Activated CD4-positive, alpha-beta T cell treated with anti-CD3 and anti-CD28 coated beads for 36 hours (primary cell): ENCODE data around the gene PNMA8C. TPM values are rescaled to one million over a fixed set of nuclear protein-coding genes. Genes with fewer than 3 reads are reported as not detected.
"Not testable (repeated sequence)": the region's sequence is repeated elsewhere in the genome, so short reads cannot be mapped to it uniquely, and the experiment has no call there.

Source experiments
- ATAC-seq: fragments of 200-7000 bp; cut with Tn5 transposase; one replicate; pipeline ENCODE4 v1.10.0; 2021; ENCODE audit warnings: mild to moderate bottlenecking, moderate library complexity
- CTCF ChIA-PET: fragments of 350-600 bp; sonication (Branson Sonifier 250); formaldehyde crosslinking; loops from one replicate; lab custom pipeline; 2021; ENCODE audit warnings: antibody characterized with exemption; lab: Charles Lee
- POLR2A ChIA-PET: fragments of 350-600 bp; sonication (Branson Sonifier 250); formaldehyde crosslinking; loops from one replicate; lab custom pipeline; 2021; ENCODE audit warnings: antibody characterized with exemption, inconsistent platforms; lab: Charles Lee
- DNase-seq: peaks from one replicate; pipeline ENCODE4 v3.0.0-alpha.2; 2020
- H3K27ac Mint-ChIP-seq: one replicate; pipeline ENCODE4 v1.8.0; 2021; ENCODE audit warnings: mixed read lengths
- H3K27me3 Mint-ChIP-seq: one replicate; pipeline ENCODE4 v1.8.0; 2021; ENCODE audit warnings: mixed read lengths
- H3K36me3 Mint-ChIP-seq: one replicate; pipeline ENCODE4 v1.8.0; 2021; ENCODE audit warnings: low read depth, mixed read lengths
- H3K4me1 Mint-ChIP-seq: one replicate; pipeline ENCODE4 v1.8.0; 2021; ENCODE audit warnings: mixed read lengths
- H3K4me3 Mint-ChIP-seq: one replicate; pipeline ENCODE4 v1.8.0; 2021; ENCODE audit warnings: mild to moderate bottlenecking, moderate library complexity, mixed read lengths
- H3K9me3 Mint-ChIP-seq: one replicate; pipeline ENCODE4 v1.8.0; 2021; ENCODE audit warnings: low read depth, mixed read lengths
- intact Hi-C, 2 experiments: fragments of 100-400 bp; cut with DNase I in 1 of 2; cut with micrococcal nuclease in 1 of 2; formaldehyde crosslinking; loops; one replicate each; pipeline versions ENCODE4 v1.14.2 to v1.15.1; 2022 to 2024; cut with DNase I, micrococcal nuclease
- total RNA-seq, 2 experiments: library from RNA; stranded (reverse); gene quantifications; one replicate each; pipeline ENCODE4 v1.2.3, GENCODE V29; 2021

PNMA8C gene
- total RNA-seq, 2 experiments from 2014 or later: not detected

DNA sequence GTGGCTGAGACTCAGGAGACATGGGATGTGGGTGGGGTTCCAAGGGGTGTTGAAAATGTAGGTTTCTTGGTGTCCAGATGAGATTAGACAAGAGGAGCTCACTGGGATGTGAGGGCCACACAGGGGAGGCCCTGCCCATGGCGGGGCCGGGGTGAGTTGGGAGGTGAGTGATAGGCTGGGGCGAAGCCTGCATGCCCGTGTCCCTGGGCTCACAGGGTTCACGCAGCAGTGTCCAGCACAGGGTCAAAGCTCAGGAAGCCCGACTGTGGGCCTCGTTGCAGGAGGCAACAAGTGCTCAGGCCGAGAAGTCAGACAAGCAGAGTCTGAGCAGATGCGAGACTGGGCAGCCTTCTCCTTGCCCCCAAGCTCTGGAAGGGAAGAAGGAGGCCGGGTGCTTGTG, 42.6 kb downstream of the PNMA8C start:
- intact Hi-C loops: no loop called here
- DNase-seq (no peak), ATAC-seq (no peak)
- ChIA-PET CTCF (interaction anchor here (1.0 to 2.7 kb wide), 2 partner anchors 9 to 16 kb away, joined by 3 to 7 read pairs; no protein-coding TSS in a partner anchor), POLR2A (interaction anchor here (0.9 kb wide), 1 partner anchor 214 kb away, joined by 3 read pairs; no protein-coding TSS in a partner anchor)
- H3K9me3 Mint-ChIP-seq: no peaks in the 10 kb centered on the region
- H3K4me1 Mint-ChIP-seq: no peaks in the 10 kb centered on the region
- H3K36me3 Mint-ChIP-seq: peaks cover 56% of the 10 kb centered on the region
- no peak overlapping the region for H3K27ac Mint-ChIP-seq
- no peaks in the 10 kb centered on the region for H3K27me3 Mint-ChIP-seq
- H3K4me3 Mint-ChIP-seq: no peak overlapping the region

DNA sequence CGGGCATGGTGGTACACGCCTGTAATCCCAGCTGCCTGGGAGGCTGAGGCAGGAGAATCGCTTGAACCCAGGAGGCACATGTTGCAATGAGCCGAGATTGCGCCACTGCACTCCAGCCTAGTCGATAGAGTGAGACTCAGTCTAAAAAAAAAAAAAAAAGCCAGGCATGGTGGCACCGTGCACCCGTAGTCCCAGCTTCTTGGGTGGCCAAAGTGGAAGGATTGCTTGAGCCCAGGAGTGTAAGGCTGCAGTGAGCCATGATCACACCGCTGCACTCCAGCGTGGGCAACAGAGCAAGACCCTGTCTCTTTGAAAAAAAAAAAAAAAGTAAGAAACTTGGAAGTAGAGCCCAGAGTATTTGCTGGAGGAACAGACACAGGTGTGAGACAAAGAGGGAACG, 43.1 kb downstream of the PNMA8C start:
- H3K36me3 Mint-ChIP-seq: peaks cover 60% of the 10 kb centered on the region
- POLR2A ChIA-PET: no interaction called here

DNA sequence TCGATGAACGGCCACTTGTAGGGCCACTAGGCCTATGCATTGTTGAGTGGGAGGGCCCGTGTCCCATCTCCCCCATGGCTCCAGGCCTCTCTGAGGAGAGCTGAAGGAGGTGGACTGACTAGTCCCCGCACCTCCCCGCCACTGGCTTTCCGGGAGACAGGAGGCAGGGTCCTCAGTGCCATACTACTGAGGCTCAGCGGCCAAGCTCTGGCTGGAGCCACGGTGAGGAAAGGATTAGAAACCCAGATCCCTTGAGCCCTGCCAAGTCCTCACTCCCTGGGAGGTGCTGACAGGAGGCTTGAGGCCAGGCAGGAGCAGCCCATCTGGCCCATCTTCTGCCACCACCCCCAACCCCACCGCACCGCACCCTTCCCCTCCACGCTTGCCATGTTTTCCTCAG, 44.3 kb downstream of the PNMA8C start:
- Mint-ChIP-seq H3K9me3 (no peaks in the 10 kb centered on the region), H3K36me3 (peaks cover 61% of the 10 kb centered on the region), H3K27me3 (no peaks in the 10 kb centered on the region), H3K27ac (no peak overlapping the region), H3K4me1 (no peaks in the 10 kb centered on the region), H3K4me3 (no peak overlapping the region)
- POLR2A ChIA-PET: interaction anchor here (0.8 kb wide), 1 partner anchor 15 kb away, joined by 3 read pairs; no protein-coding TSS in a partner anchor
- intact Hi-C loops: no loop called here
- CTCF ChIA-PET: interaction anchor here (2.7 kb wide), 1 partner anchor 11 kb away, joined by 7 read pairs; no protein-coding TSS in a partner anchor
- ATAC-seq (no peak), DNase-seq (no peak)

More for the DNA sequence above, 43.1 kb downstream of the PNMA8C start:
- Mint-ChIP-seq H3K4me3 (no peak overlapping the region), H3K9me3 (no peaks in the 10 kb centered on the region), H3K27me3 (no peaks in the 10 kb centered on the region), H3K4me1 (no peaks in the 10 kb centered on the region), H3K27ac (no peak overlapping the region)
- CTCF ChIA-PET: interaction anchor here (0.7 to 2.7 kb wide), 3 partner anchors 10 to 103 kb away, joined by 3 to 7 read pairs (median 3); no protein-coding TSS in a partner anchor
- DNase-seq: no peak
- ATAC-seq: no peak
- intact Hi-C loops: no loop called here

DNA sequence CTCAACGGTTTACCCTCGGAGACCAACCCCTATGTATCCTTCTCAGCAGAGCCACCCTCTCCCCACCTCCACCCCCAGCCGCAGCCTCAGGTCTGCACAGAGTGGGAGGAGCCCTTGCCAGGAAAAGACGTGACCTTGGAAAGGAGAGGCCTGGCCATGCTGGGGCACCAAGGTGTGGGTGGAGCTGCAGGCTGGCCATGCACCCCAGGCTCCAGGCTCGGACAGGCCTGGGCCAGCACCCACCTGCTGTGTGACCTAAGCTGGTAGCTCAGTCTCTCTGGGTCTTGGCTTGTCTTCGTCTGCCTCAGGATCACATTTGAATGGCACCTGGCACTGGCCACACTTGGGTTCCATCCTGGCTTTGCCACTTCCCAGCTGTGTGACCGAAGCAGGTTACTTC, 44.9 kb downstream of the PNMA8C start:
- ATAC-seq (no peak), DNase-seq (no peak)
- ChIA-PET POLR2A (no interaction called here), CTCF (interaction anchor here (0.7 kb wide), 2 partner anchors 10 to 16 kb away, joined by 3 read pairs; no protein-coding TSS in a partner anchor)
- Mint-ChIP-seq H3K4me1 (no peaks in the 10 kb centered on the region), H3K27ac (no peak overlapping the region), H3K4me3 (no peak overlapping the region), H3K36me3 (peaks cover 58% of the 10 kb centered on the region), H3K9me3 (no peaks in the 10 kb centered on the region), H3K27me3 (no peaks in the 10 kb centered on the region)
- intact Hi-C loops: no loop called here

DNA sequence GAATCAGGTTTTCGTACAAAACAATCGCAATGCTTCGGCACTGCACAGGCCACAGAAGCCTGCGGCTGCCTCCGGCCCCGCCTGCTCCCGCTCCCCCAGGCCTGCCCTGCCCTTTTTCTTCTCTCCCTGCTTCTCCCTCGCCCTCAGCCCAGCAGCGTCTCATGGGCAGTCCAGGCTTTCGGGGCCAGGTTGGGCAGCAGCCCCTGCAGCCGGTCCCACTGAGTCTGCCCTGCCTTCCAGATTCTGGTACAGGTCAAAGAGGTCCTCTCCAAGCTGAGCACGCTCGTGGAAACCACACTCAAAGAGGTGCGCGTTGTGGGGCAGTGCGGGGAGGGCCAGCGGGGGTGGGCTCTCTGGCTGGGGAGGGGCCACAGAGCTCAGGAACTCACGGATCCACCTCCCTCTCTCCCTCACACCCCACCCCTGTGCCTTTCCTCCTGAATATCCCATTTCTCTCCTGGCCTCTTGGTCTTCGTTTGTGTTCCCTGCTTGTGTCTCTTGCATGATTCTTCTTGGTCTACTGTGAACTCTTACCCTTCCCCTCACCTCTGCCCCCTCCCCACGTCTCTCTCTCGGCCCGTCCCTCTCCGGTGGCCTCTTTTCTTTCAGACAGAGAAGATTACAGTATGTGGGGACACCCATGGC, 45.4 kb downstream of the PNMA8C start:
- Mint-ChIP-seq H3K4me3 (no peak overlapping the region), H3K4me1 (no peaks in the 10 kb centered on the region), H3K9me3 (no peaks in the 10 kb centered on the region), H3K27me3 (no peaks in the 10 kb centered on the region), H3K27ac (no peak overlapping the region), H3K36me3 (peaks cover 56% of the 10 kb centered on the region)
- no peak for ATAC-seq
- intact Hi-C loops: no loop called here
- CTCF ChIA-PET: interaction anchor here (0.7 to 1.4 kb wide), 3 partner anchors 9 to 16 kb away, joined by 3 read pairs; no protein-coding TSS in a partner anchor
- POLR2A ChIA-PET: no interaction called here
- DNase-seq: no peak

DNA sequence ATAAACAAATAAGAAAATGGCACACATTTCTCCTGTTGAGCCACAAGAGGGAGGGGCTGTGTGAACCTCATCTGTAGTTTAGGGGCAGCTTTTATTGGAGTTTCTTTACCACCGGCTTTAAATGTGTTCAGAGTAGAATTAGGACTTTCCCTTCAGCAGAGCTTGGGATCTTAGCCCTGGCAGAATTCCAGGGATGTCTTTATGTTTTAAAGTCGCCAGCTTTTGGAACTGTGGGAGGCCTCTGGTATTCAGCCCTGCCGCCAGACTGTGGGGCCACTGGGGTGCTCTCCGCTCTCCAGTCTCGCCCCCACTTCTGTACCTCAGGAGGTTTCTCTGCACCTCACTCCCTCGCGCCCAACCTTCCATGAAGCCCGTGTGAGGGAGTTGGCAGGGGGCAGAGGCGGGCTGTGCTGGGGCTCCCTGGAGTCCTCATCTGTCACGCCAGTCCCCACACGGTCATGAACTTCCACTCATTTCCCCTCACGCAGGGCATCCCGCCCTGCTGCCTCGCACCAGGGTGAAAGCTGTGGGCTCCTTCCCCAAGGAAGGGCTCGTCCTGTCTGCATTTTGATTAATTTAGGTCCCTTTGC, 46.9 kb downstream of the PNMA8C start:
- intact Hi-C loops: no loop called here
- H3K36me3 Mint-ChIP-seq: peaks cover 59% of the 10 kb centered on the region

DNA sequence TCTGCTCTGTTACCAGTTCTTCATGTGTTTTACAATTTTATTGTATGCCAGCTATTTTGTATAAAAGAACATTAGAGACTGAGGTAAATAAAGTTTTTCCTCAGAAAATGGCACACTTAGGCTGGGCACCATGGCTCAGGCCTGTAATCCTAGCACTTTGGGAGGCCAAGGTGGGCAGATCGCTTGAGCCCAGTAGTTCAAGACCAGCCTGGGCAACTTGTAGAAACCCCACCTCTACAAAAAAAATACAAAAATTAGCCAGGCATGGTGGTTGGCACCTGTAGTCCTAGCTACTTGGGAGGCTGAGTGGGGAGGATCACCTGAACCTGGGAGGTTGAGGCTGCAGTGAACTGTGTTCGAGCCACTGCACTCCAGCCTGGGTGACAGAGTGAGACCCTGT, 47.4 kb downstream of the PNMA8C start:
- no peaks in the 10 kb centered on the region for H3K27me3 Mint-ChIP-seq
- H3K9me3 Mint-ChIP-seq: no peaks in the 10 kb centered on the region
- no peaks in the 10 kb centered on the region for H3K4me1 Mint-ChIP-seq
- H3K36me3 Mint-ChIP-seq: peaks cover 62% of the 10 kb centered on the region
- H3K27ac Mint-ChIP-seq: no peak overlapping the region
- no peak overlapping the region for H3K4me3 Mint-ChIP-seq
- intact Hi-C loops: no loop called here
- DNase-seq: no peak
- ChIA-PET POLR2A (no interaction called here), CTCF (interaction anchor here (1.0 to 1.4 kb wide), 3 partner anchors 14 to 582 kb away, joined by 3 to 8 read pairs (median 4); no protein-coding TSS in a partner anchor)
- no peak for ATAC-seq

More for the DNA sequence above, 46.9 kb downstream of the PNMA8C start:
- H3K9me3 Mint-ChIP-seq: no peaks in the 10 kb centered on the region
- H3K27ac Mint-ChIP-seq: no peak overlapping the region
- no peak overlapping the region for H3K4me3 Mint-ChIP-seq
- ATAC-seq (no peak), DNase-seq (no peak)
- CTCF ChIA-PET: interaction anchor here (1.0 to 1.4 kb wide), 4 partner anchors 13 to 583 kb away, joined by 3 to 8 read pairs (median 4); no protein-coding TSS in a partner anchor
- H3K4me1 Mint-ChIP-seq: no peaks in the 10 kb centered on the region
- POLR2A ChIA-PET: no interaction called here
- no peaks in the 10 kb centered on the region for H3K27me3 Mint-ChIP-seq

DNA sequence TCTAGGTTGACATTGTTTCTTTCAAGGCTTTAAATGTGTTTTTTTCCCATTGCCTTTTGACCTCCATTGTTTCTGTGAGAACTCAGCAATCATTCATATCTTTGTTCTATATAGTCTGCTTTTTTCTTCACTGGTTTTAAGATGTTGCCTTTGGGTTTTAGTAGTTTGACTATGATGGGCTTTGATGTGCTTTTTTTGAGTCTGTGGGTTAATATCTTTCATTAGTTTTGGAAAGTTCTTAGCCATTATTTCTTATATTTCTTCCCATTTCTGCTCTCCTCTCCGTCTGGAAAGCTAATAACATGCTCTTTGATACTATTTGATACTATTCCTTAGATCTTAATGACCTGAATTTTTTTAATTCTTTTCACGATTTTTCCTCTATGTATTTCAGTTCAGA, 48.0 kb downstream of the PNMA8C start:
- Mint-ChIP-seq H3K36me3 (peaks cover 64% of the 10 kb centered on the region), H3K4me3 (no peak overlapping the region), H3K27me3 (no peaks in the 10 kb centered on the region), H3K27ac (no peak overlapping the region), H3K4me1 (no peaks in the 10 kb centered on the region), H3K9me3 (no peaks in the 10 kb centered on the region)
- ChIA-PET POLR2A (no interaction called here), CTCF (interaction anchor here (1.4 kb wide), 1 partner anchor 15 kb away, joined by 8 read pairs; no protein-coding TSS in a partner anchor)
- intact Hi-C loops: no loop called here
- ATAC-seq (no peak), DNase-seq (no peak)

DNA sequence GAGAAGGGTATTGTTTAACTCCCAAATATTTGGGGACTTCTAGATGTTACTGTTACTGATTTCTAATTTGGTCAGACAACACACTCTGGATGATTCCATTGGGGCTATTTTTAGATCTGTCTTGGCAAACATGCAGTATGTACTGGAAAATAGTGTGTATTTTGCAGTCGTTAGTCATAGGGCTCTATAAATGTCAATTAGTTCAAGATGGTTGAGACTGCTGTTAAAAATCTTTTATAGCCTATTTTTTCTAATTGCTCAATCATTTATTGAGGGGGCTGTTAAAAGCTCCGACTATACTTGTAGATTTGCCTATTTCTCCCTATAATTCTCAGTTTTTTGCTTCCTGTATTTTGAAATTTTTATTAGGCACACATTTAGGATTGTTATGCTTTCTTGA, 50.5 kb downstream of the PNMA8C start:
- Mint-ChIP-seq H3K4me1 (no peaks in the 10 kb centered on the region), H3K27me3 (no peaks in the 10 kb centered on the region), H3K36me3 (peaks cover 56% of the 10 kb centered on the region), H3K27ac (no peak overlapping the region), H3K9me3 (no peaks in the 10 kb centered on the region), H3K4me3 (no peak overlapping the region)
- CTCF ChIA-PET: interaction anchor here (0.9 to 1.1 kb wide), 3 partner anchors 17 to 561 kb away, joined by 3 to 7 read pairs (median 4); no protein-coding TSS in a partner anchor
- ATAC-seq (no peak), DNase-seq (no peak)
- intact Hi-C loops: no loop called here
- POLR2A ChIA-PET: no interaction called here

DNA sequence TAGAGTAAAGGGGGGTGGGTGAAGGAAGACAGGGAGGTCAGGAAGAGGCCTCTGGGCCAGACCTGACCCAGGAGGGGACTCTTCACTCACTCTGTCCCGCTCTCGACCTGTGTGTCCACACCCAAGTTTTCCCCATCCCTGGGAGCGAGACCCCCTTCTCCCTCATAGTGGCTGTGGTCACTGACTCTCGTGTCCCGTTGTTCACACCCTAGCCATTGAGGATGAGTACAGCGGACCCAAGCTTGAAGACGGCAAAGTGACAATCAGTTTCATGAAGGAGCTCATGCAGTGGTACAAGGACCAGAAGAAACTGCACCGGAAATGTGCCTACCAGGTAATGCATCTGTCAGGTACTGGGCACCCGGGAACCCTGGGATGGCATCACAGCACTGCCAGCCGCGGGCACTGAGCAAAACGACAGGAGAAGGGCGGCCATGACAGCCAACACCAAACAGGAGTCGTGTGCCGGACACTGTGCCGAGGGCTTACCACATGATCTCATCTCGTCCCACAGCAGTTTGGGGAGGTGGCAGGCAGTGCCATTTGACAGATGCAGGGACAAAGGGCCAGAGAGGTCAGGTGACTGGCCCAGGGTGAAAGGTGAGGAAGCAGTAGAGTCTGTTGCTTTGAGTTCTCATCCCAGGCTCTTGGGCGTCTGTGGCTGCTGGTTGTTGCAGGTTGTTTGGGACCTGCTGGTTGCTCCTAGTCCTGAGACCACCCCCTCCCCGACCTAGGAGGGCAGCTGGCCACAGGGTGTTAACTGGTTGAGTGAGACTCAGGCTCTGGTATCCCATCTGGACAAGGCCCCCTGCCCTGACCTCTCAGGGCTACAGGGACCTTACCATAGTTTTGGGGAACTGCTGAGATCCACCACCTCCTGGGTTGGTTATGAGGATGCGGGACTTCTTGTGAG, 52.2 kb downstream of the PNMA8C start:
- H3K36me3 Mint-ChIP-seq: peaks cover 43% of the 10 kb centered on the region
- ChIA-PET POLR2A (no interaction called here), CTCF (no interaction called here)
- intact Hi-C loops: no loop called here
- H3K9me3 Mint-ChIP-seq: no peaks in the 10 kb centered on the region
- no peak overlapping the region for H3K27ac Mint-ChIP-seq
- no peak for ATAC-seq
- peaks cover 9% of the 10 kb centered on the region for H3K4me1 Mint-ChIP-seq
- no peaks in the 10 kb centered on the region for H3K27me3 Mint-ChIP-seq
- H3K4me3 Mint-ChIP-seq: no peak overlapping the region
- DNase-seq: no peak

DNA sequence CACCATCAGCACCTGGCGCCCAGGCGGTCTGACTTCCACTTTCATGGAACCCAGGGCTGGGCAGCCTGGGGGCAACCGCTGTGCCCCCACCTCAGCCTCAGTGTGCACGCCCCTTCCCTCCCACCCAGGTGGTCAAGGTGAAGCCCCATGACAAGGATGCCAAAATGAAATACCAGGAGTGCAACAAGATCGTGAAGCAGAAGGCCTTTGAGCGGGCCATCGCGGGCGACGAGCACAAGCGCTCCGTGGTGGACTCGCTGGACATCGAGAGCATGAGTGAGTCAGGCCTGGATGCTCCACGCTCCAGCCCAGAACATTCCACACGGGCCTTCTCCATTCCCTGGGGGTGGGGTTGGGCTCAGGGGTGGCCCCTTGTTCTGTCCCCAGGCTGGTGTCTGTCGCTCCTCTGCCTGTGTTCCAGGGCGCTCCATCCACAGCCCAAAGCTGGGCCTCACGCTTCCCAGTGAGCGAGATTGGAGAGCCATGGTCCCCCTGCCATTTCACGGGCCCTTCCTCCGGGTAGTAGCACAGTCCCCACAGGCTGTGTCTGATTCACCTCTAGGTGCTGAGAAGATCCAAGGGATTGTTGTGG, 53.2 kb downstream of the PNMA8C start:
- DNase-seq, H3K9me3 Mint-ChIP-seq, ATAC-seq, intact Hi-C loops, POLR2A ChIA-PET, H3K27me3 Mint-ChIP-seq, H3K4me3 Mint-ChIP-seq, CTCF ChIA-PET, H3K27ac Mint-ChIP-seq: not testable (repeated sequence)
- peaks cover 35% of the 10 kb centered on the region for H3K36me3 Mint-ChIP-seq
- H3K4me1 Mint-ChIP-seq: peaks cover 16% of the 10 kb centered on the region
